Measurements from ENCODE around the gene ADD3.

DNA sequence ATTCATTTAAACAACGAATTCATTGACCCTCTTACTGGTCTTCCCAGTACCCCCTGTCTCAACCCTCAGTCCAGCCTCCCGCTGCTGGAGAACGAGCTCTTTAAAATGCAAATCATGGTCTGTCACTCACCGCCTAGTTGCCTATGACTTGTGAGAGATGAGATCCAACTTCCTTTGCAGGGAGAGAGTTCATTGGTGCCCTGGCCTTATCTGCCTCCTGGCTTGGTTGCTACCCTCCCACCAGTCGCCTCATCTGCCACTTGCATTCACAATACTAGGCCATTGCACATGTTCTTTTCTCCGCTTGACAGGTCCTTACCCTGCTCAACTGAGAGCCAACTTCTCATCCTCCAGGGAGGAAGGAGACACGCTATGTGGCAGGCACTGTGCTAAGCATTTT lies 145.6 kb downstream of the ADD3 start:
- TF ChIP-seq CTCF (optimal IDR thresholded peaks at IDR 0.05 in 1 of 3, IDR thresholded peaks at IDR 0.05 in 1 of 3, conservative IDR thresholded peaks at IDR 0.05 in 1 of 3; ENCODE audit: extremely low read depth in 1 of 3, insufficient read depth in 2 of 3, low read length in 3 of 3) = no peak
- TF ChIP-seq EZH2 (IDR thresholded peaks at IDR 0.05; ENCODE audit: low read length) = no peak

Data from keratinocyte (primary cell).